Measurements from ENCODE around the gene GPATCH8. TPM values are rescaled to one million over a fixed set of nuclear protein-coding genes. Genes with fewer than 3 reads are reported as not detected.

The GPATCH8 gene
- total and polyA plus RNA-seq, 2 of the 8 experiments (the other 6 are each of a cell fraction or from before 2014, with no cell fraction given): 20.5 to 58.1 TPM

DNA sequence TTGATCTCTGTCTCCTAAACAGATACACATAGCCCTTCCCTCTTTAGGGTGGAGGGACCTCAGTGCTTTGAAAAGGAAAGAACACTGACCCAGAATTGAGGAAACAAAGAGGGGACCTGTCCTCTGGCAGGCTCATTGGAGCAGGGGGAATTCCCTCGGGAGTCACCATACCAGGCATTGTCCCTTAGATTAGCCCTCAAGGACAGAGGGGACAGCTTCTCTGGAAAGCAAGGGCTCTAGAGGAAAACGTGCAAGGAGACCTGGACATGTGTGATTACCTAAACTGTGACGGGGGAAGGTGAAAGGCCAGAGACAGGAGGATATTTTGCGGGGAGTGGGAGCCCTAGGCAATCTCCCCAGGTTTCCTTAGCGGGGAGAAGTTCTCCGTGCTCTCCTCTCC is 46.5 kb upstream of the GPATCH8 start (continued):
- TF ChIP-seq, protein P1, sequence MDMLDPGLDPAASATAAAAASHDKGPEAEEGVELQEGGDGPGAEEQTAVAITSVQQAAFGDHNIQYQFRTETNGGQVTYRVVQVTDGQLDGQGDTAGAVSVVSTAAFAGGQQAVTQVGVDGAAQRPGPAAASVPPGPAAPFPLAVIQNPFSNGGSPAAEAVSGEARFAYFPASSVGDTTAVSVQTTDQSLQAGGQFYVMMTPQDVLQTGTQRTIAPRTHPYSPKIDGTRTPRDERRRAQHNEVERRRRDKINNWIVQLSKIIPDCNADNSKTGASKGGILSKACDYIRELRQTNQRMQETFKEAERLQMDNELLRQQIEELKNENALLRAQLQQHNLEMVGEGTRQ (IDR thresholded peaks at IDR 0.05; ENCODE audit: low read length): no peak
- no peak for TF ChIP-seq SIX5 (IDR thresholded peaks at IDR 0.05; ENCODE audit: low read depth, low read length)

Measured in H1 (cell line).